Esophagus mucosa (tissue), 1 donor: Measurements from ENCODE around the gene DHRSX. TPM values are rescaled to one million over a fixed set of nuclear protein-coding genes. Genes with fewer than 3 reads are reported as not detected.
"Not testable (repeated sequence)": the region's sequence is repeated elsewhere in the genome, so short reads cannot be mapped to it uniquely, and the experiment has no call there.

Experiments
- ATAC-seq: fragments of 200-7000 bp; cut with Tn5 transposase; one replicate; pipeline ENCODE4 v1.9.1; 2020
- total RNA-seq: library from RNA; stranded (reverse); gene quantifications from one replicate; pipeline ENCODE4 v1.2.4, GENCODE V29; 2023
- donor health status: DM: yes; HTN: yes; CAD: no.

The DHRSX gene
- total RNA-seq, 1 donor from 2014 or later, result 9.7 TPM

- no peak for ATAC-seq
Measured at GRCh38 chrX:2497961-2498780, 2.6 kb downstream of the DHRSX start.

- ATAC-seq, result no peak
Measured at GRCh38 chrX:2495595-2495994, 5.2 kb downstream of the DHRSX start.

GRCh38 chrX:2492531-2493218 lies 8.1 kb downstream of the DHRSX start:
- ATAC-seq, result no peak

- ATAC-seq, result no peak
Measured at GRCh38 chrX:2490634-2491033, 10.1 kb downstream of the DHRSX start.

GRCh38 chrX:2489446-2490445 lies 11.0 kb downstream of the DHRSX start:
- ATAC-seq, result no peak

- no peak for ATAC-seq
Measured at GRCh38 chrX:2488621-2489285, 12.0 kb downstream of the DHRSX start.

- ATAC-seq, result no peak
Measured at GRCh38 chrX:2487366-2487765, 13.4 kb downstream of the DHRSX start.

GRCh38 chrX:2486476-2487133 lies 14.2 kb downstream of the DHRSX start:
- no peak for ATAC-seq

- no peak for ATAC-seq
Measured at GRCh38 chrX:2485789-2486345, 14.9 kb downstream of the DHRSX start.

GRCh38 chrX:2484721-2485648 lies 15.8 kb downstream of the DHRSX start:
- no peak for ATAC-seq

GRCh38 chrX:2484256-2484655 lies 16.5 kb downstream of the DHRSX start:
- ATAC-seq, result no peak

- no peak for ATAC-seq
Measured at GRCh38 chrX:2483398-2484060, 17.2 kb downstream of the DHRSX start.

GRCh38 chrX:2481597-2481996 lies 19.2 kb downstream of the DHRSX start:
- not testable (repeated sequence) for ATAC-seq

GRCh38 chrX:2479982-2480381 lies 20.8 kb downstream of the DHRSX start:
- ATAC-seq, result not testable (repeated sequence)

GRCh38 chrX:2479420-2479780 lies 21.4 kb downstream of the DHRSX start:
- ATAC-seq, result no peak

- ATAC-seq, result no peak
Measured at GRCh38 chrX:2478546-2479419, 22.0 kb downstream of the DHRSX start.

GRCh38 chrX:2477313-2477712 lies 23.5 kb downstream of the DHRSX start:
- ATAC-seq, result not testable (repeated sequence)

- ATAC-seq, result no peak
Measured at GRCh38 chrX:2474963-2475726, 25.6 kb downstream of the DHRSX start.
